Measurements from ENCODE around the gene UNC79.

DNA sequence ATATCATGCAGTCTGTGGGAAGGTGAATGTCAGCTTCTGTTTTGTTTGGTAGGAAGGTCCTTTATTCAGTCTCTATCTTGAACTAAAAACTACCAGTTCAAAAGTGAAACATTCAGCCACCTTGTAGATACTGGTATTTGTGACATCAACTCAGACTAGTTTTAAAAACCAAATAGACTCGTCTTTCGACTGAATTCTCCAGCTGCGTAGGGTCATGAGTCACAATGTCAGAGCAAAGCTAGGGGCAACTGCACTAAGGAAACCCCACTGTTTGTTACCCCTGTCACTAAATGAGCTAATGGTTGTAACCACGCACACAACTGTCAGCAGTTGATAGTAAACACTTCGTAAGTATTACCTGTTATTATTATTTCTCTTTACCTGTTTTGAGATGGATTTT, 212.9 kb downstream of the UNC79 start:
- TF ChIP-seq, protein P1, sequence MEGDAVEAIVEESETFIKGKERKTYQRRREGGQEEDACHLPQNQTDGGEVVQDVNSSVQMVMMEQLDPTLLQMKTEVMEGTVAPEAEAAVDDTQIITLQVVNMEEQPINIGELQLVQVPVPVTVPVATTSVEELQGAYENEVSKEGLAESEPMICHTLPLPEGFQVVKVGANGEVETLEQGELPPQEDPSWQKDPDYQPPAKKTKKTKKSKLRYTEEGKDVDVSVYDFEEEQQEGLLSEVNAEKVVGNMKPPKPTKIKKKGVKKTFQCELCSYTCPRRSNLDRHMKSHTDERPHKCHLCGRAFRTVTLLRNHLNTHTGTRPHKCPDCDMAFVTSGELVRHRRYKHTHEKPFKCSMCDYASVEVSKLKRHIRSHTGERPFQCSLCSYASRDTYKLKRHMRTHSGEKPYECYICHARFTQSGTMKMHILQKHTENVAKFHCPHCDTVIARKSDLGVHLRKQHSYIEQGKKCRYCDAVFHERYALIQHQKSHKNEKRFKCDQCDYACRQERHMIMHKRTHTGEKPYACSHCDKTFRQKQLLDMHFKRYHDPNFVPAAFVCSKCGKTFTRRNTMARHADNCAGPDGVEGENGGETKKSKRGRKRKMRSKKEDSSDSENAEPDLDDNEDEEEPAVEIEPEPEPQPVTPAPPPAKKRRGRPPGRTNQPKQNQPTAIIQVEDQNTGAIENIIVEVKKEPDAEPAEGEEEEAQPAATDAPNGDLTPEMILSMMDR (IDR thresholded peaks at IDR 0.05; ENCODE audit: low read length), result no peak
- no peak for TF ChIP-seq EZH2 (IDR thresholded peaks at IDR 0.05; ENCODE audit: borderline replicate concordance, low read length)

All from OCI-LY1 (cell line).